Measurements from ENCODE around the gene CACUL1.

CACUL1 gene

DNA sequence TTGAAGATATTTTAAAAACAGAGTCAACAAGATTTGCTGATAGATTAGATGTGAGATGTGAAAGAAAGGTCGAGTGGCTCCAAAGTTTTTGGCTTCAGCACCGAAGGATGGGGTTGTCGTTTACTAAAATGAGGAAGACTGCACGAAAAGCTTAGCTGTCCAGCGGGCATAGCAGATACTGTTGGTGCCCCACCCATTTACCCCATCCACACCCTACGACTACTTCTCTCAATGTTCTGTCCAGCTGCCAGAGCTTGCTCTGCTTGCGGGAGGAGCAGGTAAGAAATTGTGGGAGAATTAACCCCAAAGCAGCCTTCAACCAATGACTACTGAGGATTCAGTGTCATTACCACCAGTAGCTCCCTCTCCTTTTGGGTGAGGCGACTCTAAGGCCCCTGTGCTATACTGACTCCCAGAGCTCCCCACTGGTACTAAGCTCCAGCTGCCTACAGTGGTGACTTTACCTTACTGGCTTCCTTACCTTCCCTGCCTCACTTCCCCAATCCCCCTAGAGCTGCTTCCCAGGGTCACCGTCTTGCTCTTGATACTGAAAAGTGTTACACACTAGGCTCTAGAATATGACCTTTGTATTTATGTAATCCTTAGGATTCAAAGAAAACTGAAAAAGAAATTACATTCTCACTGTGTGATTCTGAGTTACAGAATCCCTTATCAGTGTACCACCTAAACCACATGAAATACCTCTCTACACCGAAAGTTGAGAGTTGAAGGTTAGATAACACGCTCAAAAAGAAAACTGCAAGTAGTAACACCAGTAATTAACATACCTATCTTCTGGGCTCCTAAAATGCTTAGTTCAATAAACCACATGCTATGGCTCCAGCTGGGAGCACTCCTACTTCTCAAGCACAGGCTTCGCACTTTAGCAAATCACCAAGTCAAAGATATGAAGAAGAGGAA, 22.3 kb downstream of the CACUL1 start:
- no peak for DNase-seq (ENCODE audit: low read depth in 2 of 2)

DNA sequence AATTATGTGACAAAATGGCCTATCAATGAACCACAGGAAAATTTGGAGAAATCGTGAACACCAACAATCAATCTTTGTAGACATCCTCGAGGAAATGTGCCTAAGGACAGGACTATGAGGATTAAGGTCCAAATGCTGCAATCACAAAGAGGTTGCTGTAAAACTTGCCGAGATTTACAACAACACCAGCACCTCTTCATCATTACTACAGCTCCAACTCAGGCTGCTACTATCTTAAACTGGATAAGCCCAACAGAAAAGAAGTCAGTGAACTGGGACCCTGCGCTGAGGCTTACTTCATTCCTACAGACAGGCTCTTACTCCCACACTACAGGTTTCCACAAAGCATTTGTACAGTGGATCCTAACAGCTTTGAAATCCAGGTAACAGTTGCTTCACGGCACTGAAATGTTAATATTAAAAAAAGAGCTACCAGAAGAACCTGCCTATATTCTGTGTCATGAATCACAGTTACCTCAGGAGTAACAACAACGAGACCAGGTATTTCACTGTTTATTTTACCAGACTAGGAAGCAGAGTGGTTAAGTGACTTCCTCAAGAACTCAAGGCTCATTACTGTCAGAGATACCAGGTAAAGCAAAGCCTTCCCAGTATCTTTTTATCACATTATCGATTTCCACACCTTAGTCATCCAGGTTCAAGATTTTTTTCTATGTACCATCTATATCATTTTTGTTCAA, 23.9 kb downstream of the CACUL1 start:
- DNase-seq (ENCODE audit: low read depth in 2 of 2) = no peak

DNA sequence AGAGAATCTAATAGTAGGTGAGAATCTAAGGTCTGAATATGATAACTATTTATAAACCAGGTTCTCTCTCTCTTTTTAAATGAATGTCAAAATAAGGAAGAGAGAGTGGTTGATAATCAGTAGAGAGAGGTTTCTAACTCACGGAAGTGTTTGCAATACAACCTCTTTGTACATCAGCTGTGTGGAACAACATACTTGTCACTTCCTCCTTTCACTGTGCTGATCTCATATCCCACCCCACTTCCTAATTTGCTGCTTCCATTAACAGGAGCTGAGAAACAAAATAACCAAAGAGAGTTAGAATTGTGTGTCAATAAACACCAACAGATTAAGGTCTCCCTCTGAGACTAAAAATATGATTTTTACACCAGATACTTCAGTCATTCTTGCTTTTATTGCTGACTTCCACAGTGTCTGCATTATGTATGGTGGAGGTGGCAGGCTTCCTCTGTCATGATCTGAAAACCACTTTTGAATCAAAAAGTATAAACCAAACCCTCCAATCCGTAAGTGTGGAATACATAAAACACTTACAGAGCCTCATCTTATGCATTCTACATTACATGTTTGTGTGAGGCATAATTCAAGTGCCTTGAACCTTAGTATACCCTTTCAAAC, 25.0 kb downstream of the CACUL1 start:
- DNase-seq (ENCODE audit: low read depth in 2 of 2) = no peak

DNA sequence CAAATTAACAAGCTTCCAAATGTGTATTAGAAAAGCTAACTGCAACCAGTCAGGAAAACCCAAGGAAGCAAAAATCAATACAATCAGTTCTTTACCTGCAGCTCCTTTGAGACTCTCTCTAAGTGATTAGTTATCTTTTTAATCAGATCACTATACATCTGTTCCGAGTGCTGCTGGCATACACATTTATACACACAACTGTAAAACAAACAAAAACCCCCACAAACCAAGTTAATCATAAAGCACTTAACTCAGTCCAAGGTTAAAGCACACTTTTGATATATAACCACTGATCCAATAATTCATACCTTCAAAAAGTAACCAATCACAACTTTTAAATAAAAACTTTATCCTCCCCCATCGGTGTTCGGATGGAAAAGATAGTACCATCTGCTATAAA, 25.6 kb downstream of the CACUL1 start:
- DNase-seq (ENCODE audit: low read depth in 2 of 2) = no peak

DNA sequence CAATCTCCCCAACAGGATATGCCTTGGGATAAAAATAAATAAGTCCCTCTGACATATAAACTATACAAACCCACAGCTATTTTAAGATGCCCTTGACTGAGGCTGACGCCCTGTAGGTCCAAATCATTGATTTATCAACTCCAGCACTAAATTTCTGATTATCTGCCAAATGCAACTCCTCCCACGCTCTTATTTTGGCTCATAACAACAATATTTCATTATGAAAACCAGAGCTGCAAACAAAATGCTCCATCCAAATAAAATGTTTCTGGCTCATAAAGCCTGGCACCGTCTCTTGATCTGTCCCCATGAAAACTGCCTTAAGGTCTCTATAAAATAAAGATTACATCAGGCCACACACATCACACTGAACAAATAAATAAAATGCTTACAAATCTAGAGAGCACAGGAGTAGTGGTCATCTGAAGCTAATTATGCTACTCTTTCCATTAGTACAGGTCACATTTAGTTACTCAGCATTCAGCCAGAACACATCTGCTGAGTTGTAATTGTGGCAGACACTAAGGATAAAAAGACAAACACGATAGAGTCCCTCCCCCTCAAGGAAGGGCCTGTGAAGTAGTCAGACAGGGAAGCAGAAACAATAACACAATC, 28.8 kb downstream of the CACUL1 start:
- DNase-seq (ENCODE audit: low read depth in 2 of 2) = no peak

DNA sequence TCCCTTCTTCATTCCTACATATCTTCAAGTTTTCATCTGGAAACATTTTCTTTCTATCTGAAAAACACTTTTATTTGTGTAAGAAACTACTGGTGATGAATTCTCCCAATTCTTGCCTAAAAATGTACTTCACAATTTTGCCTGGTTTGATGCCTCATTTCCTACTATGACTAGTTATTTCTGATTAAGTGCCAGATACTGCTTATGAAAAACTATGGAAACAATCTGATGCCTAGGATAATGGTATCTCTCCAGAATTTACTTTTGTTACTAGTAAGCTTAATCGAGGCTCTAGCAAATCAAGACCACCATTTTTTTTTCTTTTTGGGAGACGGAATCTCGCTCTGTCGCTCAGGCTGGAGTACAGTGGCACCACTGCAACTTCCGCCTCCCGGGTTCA, 31.3 kb downstream of the CACUL1 start:
- no peak for DNase-seq (ENCODE audit: low read depth in 2 of 2)

DNA sequence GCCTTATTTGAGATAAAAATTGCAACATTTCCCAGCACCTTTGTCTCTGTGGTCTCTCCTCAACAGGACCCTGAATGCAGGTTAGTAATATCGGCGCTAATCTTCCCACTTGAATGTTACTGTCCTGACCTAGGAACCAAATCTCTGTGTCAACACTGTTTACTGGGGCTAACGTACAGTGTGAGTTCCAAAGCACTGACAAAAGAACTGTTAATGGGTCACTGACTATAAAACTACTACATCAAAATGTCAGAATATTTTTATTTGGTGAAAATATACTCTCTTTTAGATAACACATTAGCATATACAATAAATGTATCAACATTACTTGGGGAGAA, 33.3 kb downstream of the CACUL1 start:
- DNase-seq (ENCODE audit: low read depth in 2 of 2) = no peak

DNA sequence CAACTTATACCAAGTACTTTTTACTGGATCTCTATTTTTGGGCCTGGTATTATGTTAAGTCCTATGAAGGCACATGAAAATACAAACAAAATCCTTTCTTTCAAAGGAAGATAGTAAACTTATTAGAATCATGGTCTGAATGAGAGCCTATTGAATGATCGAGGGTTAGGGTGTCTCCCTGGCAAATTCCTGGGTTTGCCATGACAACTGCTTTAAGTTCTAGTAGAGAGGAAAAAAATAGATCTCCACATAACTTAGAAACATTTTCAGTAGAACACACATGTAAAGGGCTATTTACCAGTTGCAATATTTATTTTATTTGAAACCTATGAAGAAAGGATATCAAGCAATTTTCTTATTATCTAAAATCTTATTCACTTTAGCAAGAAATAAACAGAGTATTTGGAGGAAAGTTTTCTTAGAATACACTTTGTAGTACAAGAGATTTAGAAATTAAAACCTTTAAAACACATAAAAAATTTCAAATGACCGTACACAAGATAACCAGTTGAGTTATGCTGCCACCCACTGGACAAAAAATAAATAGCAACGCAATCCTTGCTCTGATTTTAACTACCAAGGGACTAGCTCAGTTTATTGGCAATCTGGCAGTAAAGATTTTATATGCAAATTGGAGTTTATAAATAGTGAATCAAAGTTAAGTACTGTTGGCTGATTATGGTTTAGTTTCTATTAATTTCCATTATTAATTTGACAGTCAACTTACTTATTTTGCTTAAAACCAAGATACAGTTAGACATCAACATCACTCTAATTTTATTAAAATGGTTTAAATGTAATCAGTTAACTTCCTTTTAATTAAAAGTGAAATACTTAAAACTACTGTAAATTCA, 33.9 kb downstream of the CACUL1 start:
- peak; percentile 30 to 31 for DNase-seq (ENCODE audit: low read depth in 2 of 2)

DNA sequence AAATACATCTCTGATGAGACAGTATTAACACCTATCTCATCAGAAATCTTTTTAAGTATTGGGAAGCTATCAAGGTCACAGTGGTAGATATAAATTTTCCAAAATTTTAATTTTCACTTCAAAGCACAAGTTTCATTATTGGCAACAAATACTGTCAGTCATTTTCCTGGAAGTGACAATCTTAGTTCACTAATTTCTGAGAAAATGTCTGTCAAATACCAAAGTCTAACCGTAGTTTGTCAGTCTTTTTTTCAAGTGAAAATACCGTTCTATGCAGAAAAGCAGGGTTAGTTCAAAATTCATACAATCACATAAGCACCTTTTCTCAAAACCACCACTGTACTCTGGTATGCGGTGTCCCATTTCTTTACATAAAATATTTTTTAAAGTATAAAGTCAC, 40.4 kb downstream of the CACUL1 start:
- no peak for DNase-seq (ENCODE audit: low read depth in 2 of 2)

DNA sequence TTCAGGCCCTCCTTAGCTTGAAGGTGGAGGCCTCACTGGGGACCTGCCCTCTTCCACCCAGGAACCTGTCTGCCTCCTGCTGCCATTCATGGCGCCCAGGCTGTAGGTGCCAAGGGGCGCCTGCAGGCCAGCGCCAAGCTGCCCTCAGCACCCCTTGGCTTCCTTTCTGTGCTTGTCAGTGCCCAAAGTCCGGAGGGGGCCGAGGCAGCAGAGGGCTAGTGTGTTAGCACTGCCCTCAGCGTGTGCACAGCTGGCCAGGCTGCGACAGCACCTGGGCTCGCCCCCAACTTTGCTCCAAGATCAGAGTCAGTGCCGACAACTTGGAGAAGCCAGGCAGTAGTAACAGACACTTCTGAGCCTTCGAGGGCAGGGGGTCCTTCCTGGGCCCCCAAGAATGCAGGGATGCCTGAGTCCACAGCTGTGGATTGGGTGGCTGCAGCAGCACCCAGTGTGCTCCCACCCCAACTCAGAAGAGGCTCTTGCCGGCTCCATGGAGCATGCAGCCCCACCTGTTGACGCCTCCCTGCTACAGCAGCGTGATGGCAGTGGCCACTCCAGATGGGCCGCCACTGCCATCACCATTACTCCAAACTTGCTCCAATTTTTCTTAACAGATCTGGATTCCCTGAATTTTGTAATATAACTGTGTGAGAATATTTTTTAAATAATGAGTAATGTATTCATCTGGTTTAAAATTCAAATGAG, 41.7 kb downstream of the CACUL1 start:
- no peak for DNase-seq (ENCODE audit: low read depth in 2 of 2)

DNA sequence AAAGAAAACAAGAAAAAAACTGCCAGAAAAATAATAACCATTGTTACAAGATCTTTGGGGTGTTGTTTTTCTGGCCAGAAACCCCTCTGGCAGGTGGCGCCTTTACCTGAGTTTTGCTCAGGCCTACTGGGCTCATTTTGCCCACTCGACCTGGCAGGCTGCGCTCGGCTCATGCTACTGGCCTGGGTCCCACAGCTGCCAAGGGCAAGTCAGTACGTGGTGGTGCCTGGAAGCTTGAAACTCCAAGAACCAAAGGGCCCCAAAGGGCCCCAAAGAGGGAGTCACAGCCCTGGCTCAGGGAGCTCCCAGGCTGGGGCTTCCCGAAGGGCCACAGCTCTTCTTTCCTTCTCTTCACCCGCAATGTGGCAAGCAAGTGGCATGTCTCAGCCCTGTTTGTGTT, 42.7 kb downstream of the CACUL1 start:
- no peak for DNase-seq (ENCODE audit: low read depth in 2 of 2)

DNA sequence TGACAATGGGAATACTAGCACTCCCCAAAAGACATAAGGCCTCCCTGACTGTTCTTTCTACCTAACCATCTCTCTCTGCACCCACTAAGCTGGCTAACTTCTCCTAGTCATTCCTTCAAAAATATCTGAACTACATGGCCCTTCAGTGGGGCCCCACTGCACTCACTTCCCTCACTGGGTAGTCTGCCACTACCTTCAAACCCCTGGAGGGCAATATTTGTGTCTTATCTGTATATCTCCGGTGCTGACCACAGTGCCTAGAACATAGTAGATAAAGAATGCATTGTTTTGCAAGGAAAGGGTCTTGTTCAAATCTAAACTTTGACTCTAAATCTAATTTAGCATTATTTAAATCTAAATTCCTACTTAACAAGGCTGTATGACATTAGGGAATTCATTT, 44.3 kb downstream of the CACUL1 start:
- no peak for DNase-seq (ENCODE audit: low read depth in 2 of 2)

DNA sequence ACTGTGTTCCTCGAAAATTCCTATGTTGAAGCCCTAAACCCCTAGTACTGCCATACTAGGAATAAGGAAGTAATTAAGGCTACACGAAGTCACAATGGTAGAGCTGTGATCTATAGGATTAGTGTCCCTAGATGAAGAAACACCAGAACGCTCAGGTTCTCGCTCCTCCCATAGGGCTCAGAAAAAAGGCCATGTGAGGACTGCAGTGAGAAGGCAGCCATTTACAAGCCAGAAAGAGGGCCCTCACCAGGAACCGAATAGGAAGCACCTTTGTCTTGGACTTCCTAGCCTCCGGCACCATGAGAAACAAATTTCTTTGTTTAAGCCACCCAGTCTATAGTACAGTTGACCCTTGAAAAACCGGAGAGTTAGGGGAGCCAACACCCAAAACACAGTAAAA, 46.2 kb downstream of the CACUL1 start:
- no peak for DNase-seq (ENCODE audit: low read depth in 2 of 2)

DNA sequence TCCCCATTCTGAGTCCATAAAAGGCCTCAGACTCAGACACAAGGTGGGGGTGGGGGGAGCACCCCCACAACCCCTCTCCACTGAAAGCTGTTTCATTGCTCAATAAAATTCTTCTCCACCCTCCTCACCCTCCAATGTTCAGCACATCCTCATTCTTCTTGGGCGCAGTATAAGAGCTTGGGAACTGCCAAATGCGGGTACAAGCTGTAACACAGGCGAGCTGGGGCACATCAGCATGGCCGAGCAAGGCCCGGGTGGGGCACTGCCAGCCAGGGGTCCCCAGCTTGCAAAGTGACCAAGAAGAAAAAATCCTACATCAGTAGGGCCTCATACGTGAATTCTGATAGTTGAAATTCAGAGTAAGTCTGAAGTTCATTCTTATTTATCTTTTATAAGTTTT, 50.1 kb downstream of the CACUL1 start:
- DNase-seq (ENCODE audit: low read depth in 2 of 2) = no peak

DNA sequence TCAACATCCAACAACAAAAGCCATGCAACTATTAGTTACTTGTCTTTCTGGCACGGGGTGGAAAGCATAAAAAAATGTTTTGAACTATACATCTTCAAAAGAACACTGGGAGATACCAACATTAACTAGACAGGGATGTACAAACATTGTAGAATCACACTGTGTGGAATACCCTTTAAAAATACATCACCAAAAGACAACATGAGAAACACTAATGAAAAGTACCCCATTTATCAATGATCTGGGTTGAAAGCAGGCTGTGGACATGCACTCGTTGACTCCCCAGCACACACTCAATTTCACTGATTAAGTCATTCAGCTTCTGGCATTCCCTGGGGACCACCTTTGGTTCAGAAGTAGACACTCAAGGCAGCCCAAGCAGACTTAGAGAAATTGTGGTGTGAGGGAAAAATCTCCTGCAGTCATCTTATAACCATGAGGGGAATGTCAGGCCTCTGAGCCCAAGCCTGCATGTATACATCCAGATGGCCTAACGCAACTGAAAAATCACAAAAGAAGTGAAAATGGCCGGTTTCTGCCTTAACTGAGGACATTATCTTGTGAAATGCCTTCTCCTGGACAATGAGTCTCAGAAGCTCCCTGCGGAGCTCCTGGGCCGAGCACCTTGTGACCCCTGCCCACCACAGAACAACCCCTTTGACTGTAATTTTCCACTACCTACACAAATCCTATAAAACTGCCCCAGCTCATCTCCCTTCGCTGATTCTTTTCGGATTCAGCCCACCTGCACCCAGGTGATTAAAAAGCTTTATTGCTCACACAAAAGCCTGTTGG, 53.0 kb downstream of the CACUL1 start:
- DNase-seq (ENCODE audit: low read depth in 2 of 2) = no peak

DNA sequence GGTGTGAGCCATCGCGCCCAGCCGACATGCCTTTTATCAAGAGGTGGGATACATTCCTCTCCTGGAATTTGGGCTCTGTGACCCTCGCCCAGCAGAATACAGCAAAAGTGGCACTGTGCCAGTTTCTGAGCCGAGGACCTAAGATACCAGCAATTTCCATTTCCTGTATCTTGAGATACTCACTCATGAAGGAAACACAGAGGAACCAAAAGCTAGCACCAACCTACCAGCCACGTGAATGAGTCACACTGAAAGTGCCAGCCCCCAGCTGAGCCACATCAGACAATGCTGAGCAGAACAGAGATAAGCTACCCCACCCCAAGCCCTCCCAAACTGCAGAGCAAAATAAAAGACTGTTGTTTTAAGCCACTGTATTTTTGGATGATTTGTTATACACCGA, 56.3 kb downstream of the CACUL1 start:
- DNase-seq (ENCODE audit: low read depth in 2 of 2) = peak; percentile 59 to 67

DNA sequence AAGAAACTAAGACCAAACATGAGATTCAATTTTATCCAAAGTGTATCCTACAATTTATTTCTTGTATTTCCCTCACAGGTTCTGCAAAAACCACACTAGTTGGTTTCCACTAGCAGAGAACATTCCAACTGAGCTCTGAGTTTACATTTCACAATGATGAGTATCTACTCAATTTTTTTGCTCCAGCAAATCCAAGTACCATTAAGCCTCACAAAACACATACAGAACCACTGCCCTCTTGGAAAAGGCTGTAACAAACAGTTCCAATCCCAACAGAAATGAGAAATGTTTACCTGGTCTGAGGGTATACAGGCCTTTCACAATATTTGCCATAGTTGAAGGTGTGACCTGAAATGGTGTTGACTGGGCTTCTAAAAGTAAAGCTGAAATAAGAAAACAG, 59.9 kb downstream of the CACUL1 start:
- DNase-seq (ENCODE audit: low read depth in 2 of 2) = no peak

DNA sequence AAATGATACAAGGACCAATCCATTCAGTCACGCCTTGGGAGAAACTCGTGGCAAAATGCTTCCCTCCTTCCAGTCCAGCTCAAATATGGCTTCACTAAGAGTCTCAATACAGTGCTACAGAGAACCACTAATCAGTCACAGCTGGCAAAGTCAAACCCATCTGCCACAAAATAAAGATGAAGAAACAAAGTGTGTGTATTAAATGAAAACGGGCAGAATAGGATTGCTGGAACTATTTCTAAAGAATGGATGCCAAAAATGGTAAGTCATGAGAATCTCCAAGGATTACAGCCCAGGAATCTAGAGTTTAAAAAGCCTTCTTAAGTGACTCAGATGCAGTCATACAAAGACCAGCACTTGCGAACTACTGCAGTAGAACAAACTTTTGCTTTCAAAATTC, 61.9 kb downstream of the CACUL1 start:
- no peak for DNase-seq (ENCODE audit: low read depth in 2 of 2)

DNA sequence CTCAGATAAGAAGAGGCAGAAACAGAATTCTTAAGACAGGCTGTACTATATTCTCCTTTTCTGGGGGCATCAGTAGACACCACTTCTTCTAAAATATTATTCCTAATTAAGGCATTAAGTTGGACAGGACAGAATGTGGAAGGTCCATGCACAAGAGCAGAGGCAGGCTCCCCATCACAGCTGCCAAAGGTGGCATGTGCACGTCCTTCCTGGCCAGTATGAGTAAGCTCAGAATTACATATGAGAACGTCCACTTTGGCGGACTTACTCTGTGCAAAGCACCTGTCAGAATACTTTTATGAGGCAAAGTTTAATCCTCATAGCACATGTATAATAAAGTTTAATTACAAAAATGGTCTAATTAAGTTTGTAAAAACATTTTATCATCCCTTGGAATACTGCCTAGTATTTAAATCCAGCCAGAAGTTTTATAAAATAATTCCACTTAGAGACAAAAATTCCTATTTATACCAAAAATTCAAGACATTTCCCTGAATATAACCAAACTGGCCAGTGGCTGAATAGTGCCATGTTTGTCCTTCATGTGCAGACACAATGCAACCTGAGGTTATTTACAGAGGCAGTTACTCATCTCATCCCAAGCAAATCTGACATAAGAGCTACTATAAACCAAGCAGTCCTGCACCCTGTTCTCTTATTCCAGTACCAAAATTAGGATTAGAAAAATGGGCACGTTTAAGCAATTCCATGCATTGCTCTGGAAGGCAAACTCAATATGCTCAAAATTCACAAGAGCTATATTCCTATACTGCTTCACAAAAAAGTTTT, 65.5 kb downstream of the CACUL1 start:
- no peak for DNase-seq (ENCODE audit: low read depth in 2 of 2)

All from stimulated activated CD8-positive, alpha-beta memory T cell treated with anti-CD3 and anti-CD28 coated beads, Interleukin-2, amount 100 ng/mL, for 1 hour (primary cell).